Measurements from ENCODE around the gene CTBP2.

The CTBP2 gene

GRCh38 chr10:125079091-125079600 lies 81.2 kb downstream of the CTBP2 start:
- no peak for DNase-seq (ENCODE audit: low read depth)
- TF ChIP-seq, protein P1, sequence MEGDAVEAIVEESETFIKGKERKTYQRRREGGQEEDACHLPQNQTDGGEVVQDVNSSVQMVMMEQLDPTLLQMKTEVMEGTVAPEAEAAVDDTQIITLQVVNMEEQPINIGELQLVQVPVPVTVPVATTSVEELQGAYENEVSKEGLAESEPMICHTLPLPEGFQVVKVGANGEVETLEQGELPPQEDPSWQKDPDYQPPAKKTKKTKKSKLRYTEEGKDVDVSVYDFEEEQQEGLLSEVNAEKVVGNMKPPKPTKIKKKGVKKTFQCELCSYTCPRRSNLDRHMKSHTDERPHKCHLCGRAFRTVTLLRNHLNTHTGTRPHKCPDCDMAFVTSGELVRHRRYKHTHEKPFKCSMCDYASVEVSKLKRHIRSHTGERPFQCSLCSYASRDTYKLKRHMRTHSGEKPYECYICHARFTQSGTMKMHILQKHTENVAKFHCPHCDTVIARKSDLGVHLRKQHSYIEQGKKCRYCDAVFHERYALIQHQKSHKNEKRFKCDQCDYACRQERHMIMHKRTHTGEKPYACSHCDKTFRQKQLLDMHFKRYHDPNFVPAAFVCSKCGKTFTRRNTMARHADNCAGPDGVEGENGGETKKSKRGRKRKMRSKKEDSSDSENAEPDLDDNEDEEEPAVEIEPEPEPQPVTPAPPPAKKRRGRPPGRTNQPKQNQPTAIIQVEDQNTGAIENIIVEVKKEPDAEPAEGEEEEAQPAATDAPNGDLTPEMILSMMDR (IDR thresholded peaks at IDR 0.05; ENCODE audit: low read depth, low read length, missing control alignments) = no peak
- no peak overlapping the region for H3K4me3 ChIP-seq (ENCODE audit: low read depth, low read length)

GRCh38 chr10:125076891-125077541 lies 83.3 kb downstream of the CTBP2 start:
- H3K4me3 ChIP-seq (ENCODE audit: low read depth, low read length) = no peak overlapping the region
- TF ChIP-seq, protein P1 (IDR thresholded peaks at IDR 0.05; ENCODE audit: low read depth, low read length, missing control alignments) = no peak
- DNase-seq (ENCODE audit: low read depth) = no peak

- DNase-seq (ENCODE audit: low read depth) = no peak
- TF ChIP-seq, protein P1 (IDR thresholded peaks at IDR 0.05; ENCODE audit: low read depth, low read length, missing control alignments) = no peak
- no peak overlapping the region for H3K4me3 ChIP-seq (ENCODE audit: low read depth, low read length)
These were observed 84.1 kb downstream of the CTBP2 start for GRCh38 chr10:125076121-125076825.

DNA sequence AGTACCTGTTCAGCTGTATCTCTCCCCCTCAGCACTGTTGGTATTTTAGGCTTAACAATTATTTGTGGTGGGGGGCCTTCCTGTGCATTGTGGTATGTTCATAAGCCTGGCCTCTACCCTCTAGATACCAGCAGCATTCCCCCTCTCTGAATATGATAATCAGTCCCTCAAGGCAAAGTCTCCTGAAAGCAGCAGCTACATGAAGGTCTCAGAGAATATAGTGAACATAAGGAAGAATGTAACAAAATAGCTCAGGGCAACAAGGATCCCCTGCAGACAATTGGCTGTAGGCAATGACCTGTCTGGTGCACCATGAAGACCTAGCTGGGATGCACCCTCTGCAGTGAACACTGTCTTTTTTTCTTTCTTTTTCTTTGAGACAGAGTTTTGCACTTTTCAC lies 86.4 kb downstream of the CTBP2 start:
- no peak overlapping the region for H3K4me3 ChIP-seq (ENCODE audit: low read depth, low read length)
- TF ChIP-seq, protein P1 (IDR thresholded peaks at IDR 0.05; ENCODE audit: low read depth, low read length, missing control alignments) = no peak
- DNase-seq (ENCODE audit: low read depth) = no peak

DNA sequence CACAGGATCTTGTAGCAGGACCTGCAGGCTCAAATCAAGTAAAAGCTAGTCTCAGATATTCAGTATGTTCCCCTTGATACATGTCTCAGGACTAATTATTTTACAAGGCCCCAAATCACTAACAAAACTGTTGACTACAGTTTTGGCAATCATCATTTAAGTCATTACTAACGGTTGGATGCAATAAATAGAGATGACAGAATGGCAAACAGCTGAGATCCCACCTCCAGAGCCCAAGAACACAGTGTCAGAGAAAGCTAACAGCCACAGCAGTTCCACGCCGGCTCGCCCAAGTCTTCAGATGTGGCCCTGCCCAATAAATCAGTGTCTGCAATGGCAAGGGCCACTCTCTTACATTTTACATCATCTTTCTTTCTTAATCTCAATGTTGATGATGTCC lies 87.6 kb downstream of the CTBP2 start:
- DNase-seq (ENCODE audit: low read depth) = no peak
- TF ChIP-seq, protein P1 (IDR thresholded peaks at IDR 0.05; ENCODE audit: low read depth, low read length, missing control alignments) = no peak
- H3K4me3 ChIP-seq (ENCODE audit: low read depth, low read length) = no peak overlapping the region

- no peak overlapping the region for H3K4me3 ChIP-seq (ENCODE audit: low read depth, low read length)
- TF ChIP-seq, protein P1 (IDR thresholded peaks at IDR 0.05; ENCODE audit: low read depth, low read length, missing control alignments) = no peak
- no peak for DNase-seq (ENCODE audit: low read depth)
These were observed 89.4 kb downstream of the CTBP2 start for GRCh38 chr10:125071008-125071407.

Data from GM12864 (cell line).